Breast epithelium (tissue), 4 donors: ENCODE data around the gene UBL5. TPM values are rescaled to one million over a fixed set of nuclear protein-coding genes. Genes with fewer than 3 reads are reported as not detected.
A peak's percentile ranks its signal among the peaks of the same experiment; 100 is the strongest.

Experiments used
- DNase-seq, 2 donors: peaks; one replicate each; pipeline ENCODE4 v3.0.0-alpha.2; 2019; ENCODE audit warnings: low spot score in 2 of 2
- H3K27ac ChIP-seq, 2 donors: fragments of 200-600 bp; sonication (generic) in 1 of 2; one replicate each; pipeline ENCODE4 v1.5.1; 2016 to 2019; ENCODE audit warnings: mild to moderate bottlenecking in 1 of 2
- H3K27me3 ChIP-seq, 2 donors: fragments of 200-600 bp; sonication (generic) in 1 of 2; one replicate each; pipeline versions ENCODE4 v1.5.1 to v1.6.0; 2017 to 2019; ENCODE audit warnings: control low read depth in 1 of 2, mild to moderate bottlenecking in 1 of 2
- H3K36me3 ChIP-seq: fragments of 200-600 bp; one replicate; pipeline ENCODE4 v1.5.1; 2019
- H3K4me1 ChIP-seq, 2 donors: fragments of 200-600 bp; sonication (generic); one replicate each; pipeline ENCODE4 v1.5.1; 2016 to 2019; ENCODE audit warnings: control low read depth in 1 of 2
- H3K4me3 ChIP-seq, 3 donors: fragments of 200-600 bp; sonication (generic); 1 replicate in 2 of 3; 2 replicates in 1 of 3; pipeline ENCODE4 v1.5.1; 2016 to 2019; ENCODE audit warnings: mild to moderate bottlenecking in 3 of 3, moderate library complexity in 2 of 3
- H3K9me3 ChIP-seq, 2 donors: fragments of 200-600 bp; sonication (generic) in 1 of 2; one replicate each; pipeline ENCODE4 v1.5.1; 2016 to 2019; ENCODE audit warnings: control low read depth in 1 of 2
- CTCF ChIP-seq, 3 donors: fragments of 450-650 bp; IDR thresholded peaks; one replicate each; pipeline ENCODE4 v1.5.1; 2016 to 2017; ENCODE audit warnings: antibody characterized with exemption in 3 of 3, mild to moderate bottlenecking in 3 of 3, moderate library complexity in 3 of 3
- POLR2A ChIP-seq: fragments of 450-650 bp; IDR thresholded peaks from one replicate; pipeline ENCODE4 v1.6.1; 2016; ENCODE audit warnings: antibody characterized with exemption, mild to moderate bottlenecking, moderate library complexity
- POLR2AphosphoS5 ChIP-seq, 3 donors: sonication (generic); formaldehyde crosslinking; IDR thresholded peaks; one replicate each; pipeline ENCODE4 v1.6.1; 2017; ENCODE audit warnings: antibody characterized with exemption in 3 of 3
- intact Hi-C: fragments of 100-400 bp; cut with DNase I; formaldehyde crosslinking; loops from one replicate; pipeline ENCODE4 v1.15.1; 2023; ENCODE audit warnings: low total_unique reads
- total RNA-seq, 3 donors: library from RNA; depleted of rRNA; stranded (reverse); fragments of >200 nt; gene quantifications; one replicate each; pipeline ENCODE4 v1.1.0, GENCODE V29; 2016

UBL5 gene
- total RNA-seq, 3 donors from 2014 or later = 381 to 489 (median 475) TPM

DNA sequence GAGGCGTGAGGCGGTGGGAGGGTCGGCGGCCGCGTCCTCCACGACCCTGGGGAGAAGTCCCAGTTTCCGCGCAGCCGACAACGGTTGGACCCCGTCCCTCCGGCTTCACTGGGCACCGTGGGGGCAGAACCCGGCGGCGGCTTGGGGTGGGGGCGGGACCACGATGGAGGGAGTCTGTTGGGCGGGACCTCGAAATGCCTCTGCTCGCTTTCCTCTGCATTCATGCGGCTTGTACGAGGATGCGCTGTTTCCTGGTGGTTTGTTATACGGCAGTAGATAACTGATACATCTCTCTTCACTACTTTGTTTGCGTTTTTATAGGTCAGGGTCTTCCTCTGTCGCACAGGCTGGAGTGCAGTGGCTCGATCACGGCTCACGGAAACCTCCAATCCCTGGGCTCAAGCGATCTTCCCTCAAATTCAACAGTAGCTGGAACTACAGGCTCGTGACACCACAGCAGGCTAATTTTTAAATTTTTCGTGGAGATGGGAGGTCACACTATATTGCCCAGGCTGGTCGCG is 34.6 kb upstream of the UBL5 start:
- TF ChIP-seq CTCF (IDR thresholded peaks at IDR 0.05) (no peak), POLR2AphosphoS5 (IDR thresholded peaks at IDR 0.05) (peak in 1 of 3 donors; percentile 3)
- peak overlapping the region; percentile 96 to 97 for H3K27ac ChIP-seq
- H3K36me3 ChIP-seq = no peaks in the 10 kb centered on the region
- no peaks in the 10 kb centered on the region for H3K4me1 ChIP-seq
- intact Hi-C loops = loop anchor here (10.0 kb wide), 1 partner anchor 168 kb away; the partner anchor contains the start of gene ZNF561
- H3K4me3 ChIP-seq = peak overlapping the region; percentile 59 to 89 (median 69)
- no peaks in the 10 kb centered on the region for H3K27me3 ChIP-seq
- no peaks in the 10 kb centered on the region for H3K9me3 ChIP-seq
- DNase-seq = peak; percentile 58 to 59

GRCh38 chr19:9796113-9796773 is 31.5 kb upstream of the UBL5 start:
- H3K27ac ChIP-seq = peak overlapping the region; percentile 6 to 30
- no peaks in the 10 kb centered on the region for H3K9me3 ChIP-seq
- no peaks in the 10 kb centered on the region for H3K4me1 ChIP-seq
- no peak for TF ChIP-seq POLR2A
- peak in 2 of 3 donors; percentile 21 to 38 for TF ChIP-seq POLR2AphosphoS5 (IDR thresholded peaks at IDR 0.05)
- peak; percentile 45 to 85 (median 83) for TF ChIP-seq CTCF (IDR thresholded peaks at IDR 0.05)
- DNase-seq = peak; percentile 79 to 85
- no peaks in the 10 kb centered on the region for H3K27me3 ChIP-seq
- no peaks in the 10 kb centered on the region for H3K36me3 ChIP-seq
- no peak overlapping the region for H3K4me3 ChIP-seq
- intact Hi-C loops = loop anchor here (10.0 kb wide), 1 partner anchor 171 kb away; the partner anchor contains the start of gene ZNF561

GRCh38 chr19:9797871-9798270 is 29.8 kb upstream of the UBL5 start:
- Histone ChIP-seq H3K27ac (no peak overlapping the region), H3K9me3 (no peaks in the 10 kb centered on the region), H3K36me3 (no peaks in the 10 kb centered on the region), H3K27me3 (no peaks in the 10 kb centered on the region), H3K4me1 (no peaks in the 10 kb centered on the region), H3K4me3 (no peak overlapping the region)
- no peak for DNase-seq
- TF ChIP-seq POLR2A (no peak), CTCF (IDR thresholded peaks at IDR 0.05) (no peak), POLR2AphosphoS5 (IDR thresholded peaks at IDR 0.05) (no peak)
- intact Hi-C loops = loop anchor here (10.0 kb wide), 1 partner anchor 173 kb away; the partner anchor contains the start of gene ZNF561

GRCh38 chr19:9799162-9799561 is 28.6 kb upstream of the UBL5 start:
- TF ChIP-seq POLR2A = no peak
- TF ChIP-seq CTCF (IDR thresholded peaks at IDR 0.05) = no peak
- TF ChIP-seq POLR2AphosphoS5 (IDR thresholded peaks at IDR 0.05) = no peak
- intact Hi-C loops = loop anchor here (10.0 kb wide), 1 partner anchor 174 kb away; the partner anchor contains the start of gene ZNF561
- no peaks in the 10 kb centered on the region for H3K4me1 ChIP-seq

DNA sequence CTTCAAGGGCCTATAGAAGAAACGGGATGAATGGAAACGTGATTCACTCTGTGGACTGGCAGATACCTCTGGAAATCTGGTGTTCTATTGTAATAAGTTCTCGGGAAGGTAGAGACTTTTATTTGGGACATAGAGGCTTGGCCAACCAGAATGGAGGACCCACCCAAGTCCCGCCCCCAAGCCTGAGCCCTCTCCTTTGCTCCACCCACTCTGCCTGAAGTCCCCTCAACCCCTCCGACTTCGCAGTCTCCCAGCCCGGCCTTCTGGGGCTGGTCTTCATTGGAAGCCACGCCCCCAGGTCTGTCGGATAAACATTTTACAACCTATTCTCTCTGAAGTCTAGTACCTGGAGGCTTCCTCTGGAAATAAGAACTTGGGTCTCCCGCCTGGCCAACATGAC is 25.7 kb upstream of the UBL5 start:
- Histone ChIP-seq H3K4me1 (no peaks in the 10 kb centered on the region), H3K27me3 (no peaks in the 10 kb centered on the region), H3K9me3 (no peaks in the 10 kb centered on the region), H3K36me3 (no peaks in the 10 kb centered on the region), H3K27ac (no peak overlapping the region), H3K4me3 (no peak overlapping the region)
- TF ChIP-seq CTCF (IDR thresholded peaks at IDR 0.05) = no peak
- TF ChIP-seq POLR2A = no peak
- no peak for TF ChIP-seq POLR2AphosphoS5 (IDR thresholded peaks at IDR 0.05)
- intact Hi-C loops = no loop called here
- DNase-seq = no peak

More at GRCh38 chr19:9799162-9799561, 28.6 kb upstream of the UBL5 start:
- no peak for DNase-seq
- no peak overlapping the region for H3K27ac ChIP-seq
- H3K36me3 ChIP-seq = no peaks in the 10 kb centered on the region
- H3K9me3 ChIP-seq = no peaks in the 10 kb centered on the region
- no peaks in the 10 kb centered on the region for H3K27me3 ChIP-seq
- no peak overlapping the region for H3K4me3 ChIP-seq
